Neural cell (in vitro differentiated cells): ENCODE measurements around the gene PYDC1. TPM values are rescaled to one million over a fixed set of nuclear protein-coding genes. Genes with fewer than 3 reads are reported as not detected.

ENCODE experiments used
- H2AFZ ChIP-seq: fragments of 200-600, 300-800 bp; sonication (generic), shearing (Covaris generic); 2 replicates; pipeline ENCODE4 v1.6.0; 2014; ENCODE audit warnings: low read depth, mild to moderate bottlenecking, antibody characterized with exemption, low read length, moderate library complexity
- H3F3A ChIP-seq: fragments of 200-600 bp; shearing (Covaris generic); 2 replicates; pipeline ENCODE4 v1.6.1; 2016; ENCODE audit warnings: mild to moderate bottlenecking, moderate library complexity, mixed read lengths, antibody characterized with exemption, low read length; ENCODE audit not compliant: insufficient read depth, poor library complexity, severe bottlenecking
- H3K27ac ChIP-seq: fragments of 200-600, 300-800 bp; sonication (generic), shearing (Covaris generic); 2 replicates; pipeline ENCODE4 v1.5.1; 2014; ENCODE audit warnings: mild to moderate bottlenecking, low read length, moderate library complexity
- H3K27me3 ChIP-seq: fragments of 300-800, 200-600 bp; sonication (generic), shearing (Covaris generic); 2 replicates; pipeline ENCODE4 v1.6.0; 2014; ENCODE audit warnings: mild to moderate bottlenecking, low read depth, low read length, moderate library complexity; ENCODE audit not compliant: insufficient read depth
- H3K36me3 ChIP-seq: fragments of 300-800, 200-600 bp; sonication (generic), shearing (Covaris generic); 2 replicates; pipeline ENCODE4 v1.5.1; 2014; ENCODE audit warnings: mild to moderate bottlenecking, antibody characterized with exemption, low read length, moderate library complexity; ENCODE audit not compliant: insufficient read depth
- H3K4me2 ChIP-seq: fragments of 300-800, 200-600 bp; sonication (generic), shearing (Covaris generic); 2 replicates; pipeline ENCODE4 v1.6.0; 2014; ENCODE audit warnings: mild to moderate bottlenecking, low read length
- H3K4me3 ChIP-seq: fragments of 300-800, 200-600 bp; sonication (generic), shearing (Covaris generic); 2 replicates; pipeline ENCODE4 v1.5.1; 2014; ENCODE audit warnings: mild to moderate bottlenecking, low read length, moderate library complexity
- H3K79me2 ChIP-seq: fragments of 200-600 bp; shearing (Covaris generic); replicated peaks from 2 replicates; pipeline ENCODE4 v1.6.0; 2014; ENCODE audit warnings: mild to moderate bottlenecking, low read length, moderate library complexity; ENCODE audit not compliant: insufficient read depth
- H3K9ac ChIP-seq: fragments of 300-800, 200-600 bp; sonication (generic), shearing (Covaris generic); 2 replicates; pipeline ENCODE4 v1.6.1; 2016; ENCODE audit warnings: mild to moderate bottlenecking, low read length, mixed read lengths
- H3K9me2 ChIP-seq: fragments of 200-600 bp; shearing (Covaris generic); 2 replicates; pipeline ENCODE4 v1.6.1; 2016; ENCODE audit warnings: mild to moderate bottlenecking, low read length, mixed read lengths; ENCODE audit not compliant: insufficient read depth
- H3K9me3 ChIP-seq: fragments of 200-600, 300-800 bp; sonication (generic), shearing (Covaris generic); 2 replicates; pipeline ENCODE4 v1.6.1; 2016; ENCODE audit warnings: mild to moderate bottlenecking, mixed run types, low read length, moderate library complexity, mixed read lengths
- H4K20me1 ChIP-seq: fragments of 200-600 bp; shearing (Covaris generic); 2 replicates; pipeline ENCODE4 v1.6.1; 2016; ENCODE audit warnings: mild to moderate bottlenecking, mixed run types; ENCODE audit not compliant: insufficient read depth
- CTCF ChIP-seq: fragments of 450-650 bp; IDR thresholded peaks from 2 replicates; pipeline ENCODE4 v1.5.1; 2014; ENCODE audit warnings: antibody characterized with exemption, mild to moderate bottlenecking, moderate library complexity; ENCODE audit not compliant: poor library complexity, severe bottlenecking
- EP300 ChIP-seq: fragments of 450-650 bp; conservative IDR thresholded peaks from 2 replicates; pipeline ENCODE4 v1.6.1; 2014; ENCODE audit warnings: antibody characterized with exemption, mild to moderate bottlenecking, moderate library complexity; ENCODE audit not compliant: poor library complexity, severe bottlenecking
- EZH2 ChIP-seq: fragments of 200-600, 300-800 bp; shearing (Covaris generic), sonication (generic); IDR thresholded peaks from 2 replicates; pipeline ENCODE4 v1.6.1; 2014; ENCODE audit warnings: antibody characterized with exemption, low read length, borderline replicate concordance, mild to moderate bottlenecking; ENCODE audit not compliant: insufficient read depth, poor library complexity, severe bottlenecking
- MXI1 ChIP-seq: fragments of 450-650 bp; conservative IDR thresholded peaks from 2 replicates; pipeline ENCODE4 v1.6.1; 2014; ENCODE audit warnings: antibody characterized with exemption, mild to moderate bottlenecking; ENCODE audit not compliant: poor library complexity, severe bottlenecking
- POLR2AphosphoS5 ChIP-seq: IDR thresholded peaks from 2 replicates; pipeline ENCODE4 v1.6.1; 2012
- RAD21 ChIP-seq: fragments of 450-650 bp; conservative IDR thresholded peaks from 2 replicates; pipeline ENCODE4 v1.6.1; 2014; ENCODE audit warnings: antibody characterized with exemption, mild to moderate bottlenecking, moderate library complexity
- SMC3 ChIP-seq: fragments of 450-650 bp; conservative IDR thresholded peaks from 2 replicates; pipeline ENCODE4 v1.6.1; 2014; ENCODE audit warnings: antibody characterized with exemption, mild to moderate bottlenecking, moderate library complexity; ENCODE audit not compliant: poor library complexity
- TAF1 ChIP-seq: IDR thresholded peaks from 2 replicates; pipeline ENCODE4 v1.6.1; 2012; ENCODE audit warnings: low read depth
- polyA plus RNA-seq: library from polyadenylated mRNA; depleted of rRNA; stranded (reverse); fragments of >200 nt; gene quantifications from 2 replicates; pipeline ENCODE4 v1.2.3, GENCODE V29; 2014
- TF ChIP-seq, protein P1 (sequence below): IDR thresholded peaks from 2 replicates; pipeline ENCODE4 v1.6.1; 2012; ENCODE audit warnings: borderline replicate concordance

PYDC1 gene
- polyA plus RNA-seq, 1 donor from 2014 or later, result not detected

GRCh38 chr16:31204871-31205666, 11.9 kb downstream of the PYDC1 start:
- H4K20me1 ChIP-seq, result no peaks in the 10 kb centered on the region
- no peak overlapping the region for H3K4me2 ChIP-seq
- no peaks in the 10 kb centered on the region for H3K36me3 ChIP-seq
- no peaks in the 10 kb centered on the region for H3K9me2 ChIP-seq
- no peak overlapping the region for H3K4me3 ChIP-seq
- no peak overlapping the region for H2AFZ ChIP-seq
- H3F3A ChIP-seq, result no peaks in the 10 kb centered on the region
- no peak for TF ChIP-seq CTCF
- TF ChIP-seq EP300, result no peak
- H3K9ac ChIP-seq, result no peak overlapping the region
- no peaks in the 10 kb centered on the region for H3K79me2 ChIP-seq
- H3K27ac ChIP-seq, result no peak overlapping the region
- H3K27me3 ChIP-seq, result peaks cover 27% of the 10 kb centered on the region
- H3K9me3 ChIP-seq, result no peaks in the 10 kb centered on the region

GRCh38 chr16:31202414-31203375, 14.2 kb downstream of the PYDC1 start, which contains the start of gene PYCARD:
TSS of gene PYCARD (minus strand) at chr16:31202760. CDS start at chr16:31202690, 70 bp downstream.
- Histone ChIP-seq H3K27me3 (peaks cover 27% of the 10 kb centered on the region), H3K9me3 (no peaks in the 10 kb centered on the region), H3K9ac (no peak within 1 kb of the TSS), H4K20me1 (no peaks in the 10 kb centered on the region), H3K9me2 (no peaks in the 10 kb centered on the region), H3K27ac (no peak within 1 kb of the TSS), H3K79me2 (no peaks in the 10 kb centered on the region), H3K4me2 (no peak within 1 kb of the TSS), H3K36me3 (no peaks in the 10 kb centered on the region), H2AFZ (no peak within 1 kb of the TSS), H3K4me3 (peak within 1 kb of the TSS; percentile 21), H3F3A (no peaks in the 10 kb centered on the region)
- TF ChIP-seq CTCF (no peak), POLR2AphosphoS5 (no peak), EP300 (no peak), MXI1 (no peak), RAD21 (no peak), TAF1 (no peak), EZH2 (no peak), SMC3 (no peak)
- TF ChIP-seq, protein P1, sequence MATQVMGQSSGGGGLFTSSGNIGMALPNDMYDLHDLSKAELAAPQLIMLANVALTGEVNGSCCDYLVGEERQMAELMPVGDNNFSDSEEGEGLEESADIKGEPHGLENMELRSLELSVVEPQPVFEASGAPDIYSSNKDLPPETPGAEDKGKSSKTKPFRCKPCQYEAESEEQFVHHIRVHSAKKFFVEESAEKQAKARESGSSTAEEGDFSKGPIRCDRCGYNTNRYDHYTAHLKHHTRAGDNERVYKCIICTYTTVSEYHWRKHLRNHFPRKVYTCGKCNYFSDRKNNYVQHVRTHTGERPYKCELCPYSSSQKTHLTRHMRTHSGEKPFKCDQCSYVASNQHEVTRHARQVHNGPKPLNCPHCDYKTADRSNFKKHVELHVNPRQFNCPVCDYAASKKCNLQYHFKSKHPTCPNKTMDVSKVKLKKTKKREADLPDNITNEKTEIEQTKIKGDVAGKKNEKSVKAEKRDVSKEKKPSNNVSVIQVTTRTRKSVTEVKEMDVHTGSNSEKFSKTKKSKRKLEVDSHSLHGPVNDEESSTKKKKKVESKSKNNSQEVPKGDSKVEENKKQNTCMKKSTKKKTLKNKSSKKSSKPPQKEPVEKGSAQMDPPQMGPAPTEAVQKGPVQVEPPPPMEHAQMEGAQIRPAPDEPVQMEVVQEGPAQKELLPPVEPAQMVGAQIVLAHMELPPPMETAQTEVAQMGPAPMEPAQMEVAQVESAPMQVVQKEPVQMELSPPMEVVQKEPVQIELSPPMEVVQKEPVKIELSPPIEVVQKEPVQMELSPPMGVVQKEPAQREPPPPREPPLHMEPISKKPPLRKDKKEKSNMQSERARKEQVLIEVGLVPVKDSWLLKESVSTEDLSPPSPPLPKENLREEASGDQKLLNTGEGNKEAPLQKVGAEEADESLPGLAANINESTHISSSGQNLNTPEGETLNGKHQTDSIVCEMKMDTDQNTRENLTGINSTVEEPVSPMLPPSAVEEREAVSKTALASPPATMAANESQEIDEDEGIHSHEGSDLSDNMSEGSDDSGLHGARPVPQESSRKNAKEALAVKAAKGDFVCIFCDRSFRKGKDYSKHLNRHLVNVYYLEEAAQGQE, result no peak
